HS-5 (cell line): ENCODE data around the gene LHFPL6.

ENCODE experiments used
- DNase-seq: peaks from one replicate; pipeline ENCODE4 v3.0.0-alpha.2; 2012; ENCODE audit warnings: low read depth

The LHFPL6 gene

DNA sequence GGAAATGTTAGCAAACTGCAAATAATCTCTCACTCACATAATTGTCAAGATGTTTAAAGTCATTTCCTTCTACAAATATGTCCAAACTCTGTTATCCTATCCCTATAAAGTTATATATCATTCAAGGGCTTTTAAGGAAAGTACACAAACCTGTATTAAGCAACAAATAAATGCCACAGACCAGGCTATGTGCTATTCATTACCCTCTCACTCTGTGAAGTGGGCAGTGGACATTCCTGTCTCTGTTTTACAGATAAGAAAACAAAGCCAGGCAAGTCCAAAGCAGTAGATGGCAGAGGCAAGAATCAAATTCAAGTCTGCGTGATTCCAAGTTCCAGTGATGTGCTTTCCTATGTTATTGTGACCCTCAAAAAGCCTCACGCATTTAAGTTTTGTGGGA is 140.6 kb downstream of the LHFPL6 start:
- no peak for DNase-seq

- DNase-seq = no peak
Measured at GRCh38 chr13:39461685-39462266, 141.2 kb downstream of the LHFPL6 start.

DNA sequence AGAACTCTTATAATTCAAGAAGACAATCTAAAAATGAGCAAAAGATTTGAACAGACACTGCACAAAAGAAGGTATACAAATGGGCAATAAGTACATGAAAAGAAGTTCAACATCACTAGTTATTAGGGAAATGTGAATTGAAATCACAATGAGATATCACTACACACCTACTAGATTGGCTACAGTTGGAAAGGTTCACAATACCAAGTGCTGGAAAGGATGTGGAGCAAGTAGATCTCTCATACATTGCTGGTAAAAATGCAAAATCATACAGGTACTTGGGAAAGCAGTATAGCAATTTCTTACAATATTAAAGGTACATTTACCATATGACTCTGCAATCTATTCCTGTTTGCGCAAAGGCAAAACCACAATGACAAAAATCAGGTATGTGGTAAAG is 145.7 kb downstream of the LHFPL6 start:
- no peak for DNase-seq

DNA sequence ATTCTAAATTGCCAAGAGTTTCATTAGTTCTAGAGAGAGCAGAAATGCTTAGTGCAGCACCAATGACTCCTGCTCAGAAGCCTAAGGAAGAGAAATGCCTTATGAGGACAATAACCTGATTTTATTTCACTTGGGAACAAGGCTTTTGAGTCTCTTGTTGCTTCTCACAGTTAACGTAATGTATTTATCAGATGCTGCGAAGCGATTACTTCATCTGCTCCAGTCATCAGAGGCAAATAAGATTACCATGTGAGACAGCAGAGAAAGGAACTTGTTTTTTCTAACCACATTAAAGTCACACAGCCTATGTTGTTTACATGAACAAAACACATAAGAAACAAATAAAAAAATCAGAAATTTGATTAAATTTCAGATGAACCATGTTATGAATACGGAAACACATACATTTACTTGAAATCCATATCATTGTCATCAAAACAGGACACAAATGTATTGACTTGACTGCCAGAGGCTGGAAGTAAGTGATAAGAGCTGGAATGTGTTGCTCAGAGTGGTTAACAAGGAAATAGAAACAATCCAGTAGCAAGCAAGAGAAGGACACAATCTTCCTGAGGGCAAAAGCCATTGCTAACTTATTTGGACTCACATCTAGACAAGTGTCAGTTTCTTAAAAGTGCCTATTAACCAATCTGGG is 147.3 kb downstream of the LHFPL6 start:
- no peak for DNase-seq

GRCh38 chr13:39452834-39453233 is 150.2 kb downstream of the LHFPL6 start:
- DNase-seq = no peak

DNA sequence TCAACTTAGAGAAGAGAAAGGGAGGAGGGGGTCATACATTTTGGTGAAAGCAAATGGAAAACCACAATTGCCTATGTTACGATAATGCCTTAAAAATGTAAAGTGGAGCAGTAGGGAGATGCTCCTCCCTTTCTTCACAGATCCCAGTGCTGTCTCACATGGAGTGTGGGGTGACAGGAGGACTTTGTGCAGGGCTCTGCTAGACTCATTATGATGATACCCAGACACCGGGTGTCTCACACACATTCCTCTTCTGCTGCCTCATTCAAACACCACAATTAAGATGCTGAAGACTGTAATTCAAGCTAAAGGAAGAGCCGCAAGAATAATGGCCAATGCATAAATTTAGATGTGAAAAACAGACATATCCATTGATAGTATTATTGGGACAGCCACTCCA is 150.6 kb downstream of the LHFPL6 start:
- DNase-seq = no peak

DNA sequence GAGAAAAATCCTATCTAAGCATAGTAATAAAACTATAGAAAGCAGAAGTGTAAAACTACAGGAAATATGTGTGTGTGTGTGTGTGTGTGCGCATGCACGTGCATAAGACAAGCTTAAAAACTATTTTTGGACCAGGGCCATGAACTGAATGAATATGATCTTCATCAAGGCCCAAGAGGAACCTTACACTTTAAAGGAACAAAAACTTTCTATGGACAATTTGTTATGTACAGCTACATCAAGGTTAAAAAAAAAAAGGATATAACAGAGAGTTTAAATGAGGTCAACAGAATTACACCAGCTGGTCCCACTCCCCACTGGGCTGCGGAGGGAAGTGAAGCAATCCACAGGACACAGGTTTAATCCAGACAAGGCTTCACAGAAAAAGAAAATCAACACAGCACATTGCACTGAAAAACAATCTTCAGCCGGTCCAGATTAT is 151.1 kb downstream of the LHFPL6 start:
- no peak for DNase-seq

- DNase-seq = no peak
Measured at GRCh38 chr13:39451301-39451700, 151.7 kb downstream of the LHFPL6 start.

DNA sequence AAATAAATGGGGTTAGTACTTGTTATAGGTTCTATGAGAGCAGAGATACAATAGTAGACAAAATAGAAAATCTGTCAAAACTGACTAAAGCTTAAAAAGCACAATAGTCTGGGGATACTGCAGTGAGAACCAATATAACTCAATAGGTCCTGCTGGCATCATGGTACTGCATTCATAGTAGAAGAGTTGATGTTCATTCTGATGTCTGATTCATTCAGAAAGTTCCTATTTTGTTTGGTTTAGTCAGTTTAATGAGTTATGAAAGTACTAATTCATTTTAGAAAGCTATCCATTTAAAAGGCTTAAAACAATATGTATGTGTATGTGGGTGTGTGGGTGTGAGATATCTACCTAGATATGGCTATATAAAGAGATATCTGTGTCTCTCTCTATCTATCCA is 152.8 kb downstream of the LHFPL6 start:
- no peak for DNase-seq

GRCh38 chr13:39448834-39449233 is 154.2 kb downstream of the LHFPL6 start:
- DNase-seq = no peak

DNA sequence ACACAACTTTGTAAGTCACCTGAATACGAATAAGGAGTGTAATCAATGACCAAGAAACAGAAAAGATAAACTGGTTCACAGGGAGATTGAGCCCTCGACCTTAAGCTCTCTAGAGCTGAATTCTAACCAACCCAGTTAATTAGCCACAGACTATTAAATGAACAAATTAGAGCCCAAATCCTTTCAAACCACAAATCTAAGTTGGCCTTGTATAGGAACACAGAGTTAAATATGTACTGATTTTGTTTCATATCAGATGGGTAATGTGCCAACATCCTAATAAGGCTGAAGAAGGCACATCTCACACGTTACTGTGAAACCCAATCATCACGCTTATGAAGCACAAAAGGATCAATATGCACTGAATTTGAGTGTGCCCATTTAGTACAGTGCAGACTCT is 156.1 kb downstream of the LHFPL6 start:
- no peak for DNase-seq

GRCh38 chr13:39444866-39445265 is 158.1 kb downstream of the LHFPL6 start:
- DNase-seq = no peak

GRCh38 chr13:39433651-39434050 is 169.3 kb downstream of the LHFPL6 start:
- no peak for DNase-seq

- DNase-seq = no peak
Measured at GRCh38 chr13:39432196-39432595, 170.8 kb downstream of the LHFPL6 start.

GRCh38 chr13:39422845-39423565 is 180.0 kb downstream of the LHFPL6 start:
- no peak for DNase-seq

DNA sequence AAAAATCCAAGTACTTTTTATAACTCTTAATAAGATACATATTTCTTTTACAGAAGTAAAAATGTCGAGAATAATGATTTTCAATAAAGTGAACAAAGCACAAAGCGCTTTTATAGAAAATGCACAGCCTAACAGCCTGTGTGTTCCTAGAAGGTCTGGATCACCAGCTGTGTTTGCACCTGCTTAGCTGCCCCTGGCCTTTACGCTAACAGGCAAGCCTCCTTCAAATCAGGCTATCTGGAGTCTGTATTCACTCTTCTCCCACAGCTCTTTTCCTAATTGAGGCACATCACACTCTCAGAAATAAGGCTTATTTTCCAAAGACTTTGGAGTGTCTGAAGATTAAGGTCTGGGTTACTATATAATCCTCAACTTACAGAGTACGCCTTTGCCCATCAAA is 183.1 kb downstream of the LHFPL6 start:
- DNase-seq = no peak

- no peak for DNase-seq
Measured at GRCh38 chr13:39419068-39419467, 183.9 kb downstream of the LHFPL6 start.

DNA sequence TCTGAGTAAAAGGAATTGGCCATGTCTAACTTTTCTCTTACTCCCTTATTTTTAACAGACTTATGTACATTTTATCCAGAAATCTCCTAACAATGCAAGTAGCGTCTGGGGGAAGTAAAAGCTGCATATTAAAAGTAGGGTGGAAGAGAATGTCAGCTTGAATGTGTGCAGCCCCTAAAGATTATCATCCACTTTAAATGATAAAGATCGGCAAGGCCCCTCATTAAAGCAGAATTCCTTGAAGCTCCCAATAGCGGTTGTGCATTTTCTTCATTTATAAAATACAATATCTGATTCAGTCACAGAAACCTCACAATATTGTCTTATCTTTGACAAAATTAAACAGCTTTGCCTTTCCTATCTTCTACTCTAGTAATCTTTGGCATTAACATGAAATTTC is 184.6 kb downstream of the LHFPL6 start:
- DNase-seq = no peak

- no peak for DNase-seq
Measured at GRCh38 chr13:39417643-39418042, 185.3 kb downstream of the LHFPL6 start.

DNA sequence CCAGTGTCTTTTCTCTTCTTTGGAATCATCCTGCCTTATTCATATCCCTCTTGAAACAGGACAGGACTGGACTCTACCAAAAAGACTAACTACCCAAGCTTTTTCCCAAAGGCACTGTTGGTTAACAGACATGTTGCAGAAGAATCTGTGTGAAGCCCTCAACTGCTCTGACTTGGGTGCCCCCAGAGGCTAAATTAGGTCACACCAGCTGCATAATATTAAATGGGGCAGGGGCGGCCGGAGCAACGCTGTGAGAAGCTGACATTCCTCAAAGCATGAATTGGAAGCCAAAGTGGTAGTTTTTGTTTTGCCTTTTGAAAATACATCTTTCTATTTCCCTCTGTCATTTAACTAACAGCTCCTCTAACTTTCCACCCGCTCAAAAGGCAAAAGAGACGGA is 185.9 kb downstream of the LHFPL6 start:
- no peak for DNase-seq

DNA sequence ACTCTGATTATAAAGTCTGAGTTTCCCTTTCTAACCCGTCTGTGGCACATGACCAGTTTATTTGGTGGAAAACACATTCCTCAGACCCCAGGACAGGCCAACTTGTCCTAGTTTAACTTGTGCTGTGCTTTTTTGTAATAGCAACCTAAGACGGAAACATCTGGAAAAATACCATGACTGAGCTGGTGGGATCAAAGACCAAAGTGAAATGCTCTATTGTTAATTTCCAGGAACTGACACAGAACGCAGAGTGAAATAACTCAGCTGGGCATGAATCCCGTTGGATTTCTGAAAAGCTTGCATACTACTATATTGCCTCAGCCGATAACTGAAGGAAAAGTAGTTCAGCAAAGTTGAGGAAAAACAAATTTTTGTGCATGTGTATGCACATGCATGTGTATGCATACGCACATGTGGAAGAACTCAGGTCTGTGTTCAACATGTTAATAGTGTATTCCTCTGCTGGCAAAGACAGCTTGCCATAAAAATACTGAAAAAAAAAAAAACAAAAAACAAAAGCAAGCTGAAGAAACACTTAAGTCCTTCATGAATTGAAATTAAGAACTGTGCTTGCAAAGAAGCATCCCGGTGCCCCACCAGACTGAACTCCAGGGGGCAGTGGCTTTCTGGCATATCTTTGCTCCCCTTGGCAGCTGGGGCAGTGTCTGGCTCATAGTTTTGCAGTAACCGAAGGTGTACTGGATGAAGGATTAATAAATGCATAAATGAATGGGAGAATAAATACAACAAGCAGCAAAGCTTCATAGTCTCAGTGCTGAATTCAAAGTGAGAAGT is 187.8 kb downstream of the LHFPL6 start:
- no peak for DNase-seq

DNA sequence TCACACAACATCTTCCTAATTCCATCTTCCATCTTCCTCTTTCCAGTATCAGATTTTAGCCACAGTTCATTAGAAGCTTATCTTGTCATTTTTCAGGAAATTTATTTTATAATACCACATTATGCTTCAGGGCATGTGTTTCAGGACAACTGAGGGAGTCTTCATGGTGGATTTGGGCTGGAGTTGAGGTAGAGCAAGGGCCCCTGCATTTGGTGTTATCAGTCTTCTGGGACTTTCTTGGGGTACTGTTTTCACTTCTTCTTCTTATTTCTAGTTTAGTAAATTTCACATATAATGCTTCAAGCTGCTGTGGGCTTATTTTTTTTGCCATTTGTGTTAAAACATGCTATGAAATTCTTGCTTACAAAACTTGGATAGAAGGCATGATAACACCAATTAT is 188.7 kb downstream of the LHFPL6 start:
- DNase-seq = no peak

DNA sequence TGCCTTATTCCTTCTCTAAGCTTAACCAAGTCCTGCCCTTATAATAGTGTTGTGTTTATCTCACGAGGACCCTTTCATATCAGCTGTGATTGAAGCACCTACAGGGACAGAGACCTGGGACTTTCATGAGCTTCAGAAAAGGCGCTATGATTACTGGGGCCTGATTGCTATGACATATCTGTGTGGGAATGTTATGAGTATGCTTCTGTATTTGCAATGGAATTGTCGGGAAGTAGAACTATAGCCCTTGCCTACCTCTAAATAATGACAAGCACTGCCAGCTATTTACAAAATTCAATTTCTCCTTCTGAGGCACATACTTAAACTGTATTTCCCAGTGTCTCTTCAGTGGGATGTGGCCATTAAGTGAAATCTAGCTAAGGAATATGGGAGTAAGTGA is 191.5 kb downstream of the LHFPL6 start:
- DNase-seq = no peak
